H9 (cell line): Measurements from ENCODE around the gene MAP2K2. TPM values are rescaled to one million over a fixed set of nuclear protein-coding genes. Genes with fewer than 3 reads are reported as not detected.

Experiments used
- DNase-seq: peaks from one replicate; pipeline ENCODE4 v3.0.0-alpha.2; 2017
- H2AFZ ChIP-seq: one replicate; pipeline ENCODE4 v1.6.1; 2013; ENCODE audit warnings: mild to moderate bottlenecking, low read length, control low read depth, moderate library complexity
- H2AK5ac ChIP-seq: 2 replicates; pipeline ENCODE4 v1.6.1; 2013; ENCODE audit warnings: low read length, control low read depth, mixed read lengths; ENCODE audit not compliant: insufficient read length
- H2BK120ac ChIP-seq: one replicate; pipeline ENCODE4 v1.6.1; 2013; ENCODE audit warnings: low read depth, mild to moderate bottlenecking, low read length, control low read depth, inconsistent platforms; ENCODE audit not compliant: poor library complexity, severe bottlenecking
- H2BK12ac ChIP-seq: 2 replicates; pipeline ENCODE4 v1.6.1; 2013; ENCODE audit warnings: low read length, control low read depth, mixed read lengths, low read depth; ENCODE audit not compliant: insufficient read length
- H2BK15ac ChIP-seq: 2 replicates; pipeline ENCODE4 v1.6.1; 2013; ENCODE audit warnings: low read depth, low read length, control low read depth
- H2BK20ac ChIP-seq: one replicate; pipeline ENCODE4 v1.6.1; 2013; ENCODE audit warnings: low read depth, mild to moderate bottlenecking, low read length, control low read depth, inconsistent platforms; ENCODE audit not compliant: poor library complexity, severe bottlenecking
- H2BK5ac ChIP-seq: 2 replicates; pipeline ENCODE4 v1.6.1; 2013; ENCODE audit warnings: low read length, control low read depth, mixed read lengths; ENCODE audit not compliant: insufficient read length
- H3K14ac ChIP-seq: 2 replicates; pipeline ENCODE4 v1.6.1; 2013; ENCODE audit warnings: low read length, control low read depth; ENCODE audit not compliant: insufficient read depth
- H3K18ac ChIP-seq: 2 replicates; pipeline ENCODE4 v1.6.1; 2013; ENCODE audit warnings: low read depth, mild to moderate bottlenecking, mixed read lengths, low read length, control low read depth; ENCODE audit not compliant: insufficient read length
- H3K23ac ChIP-seq: 2 replicates; pipeline ENCODE4 v1.6.1; 2013; ENCODE audit warnings: low read length, control low read depth, mixed read lengths, low read depth; ENCODE audit not compliant: insufficient read length
- H3K23me2 ChIP-seq: 2 replicates; pipeline ENCODE4 v1.6.1; 2013; ENCODE audit warnings: low read depth, mild to moderate bottlenecking, mixed read lengths, low read length, control low read depth; ENCODE audit not compliant: insufficient read length, poor library complexity, severe bottlenecking
- H3K27ac ChIP-seq: 2 replicates; pipeline ENCODE4 v1.5.1; 2013; ENCODE audit warnings: low read length, control low read depth, mixed read lengths, low read depth; ENCODE audit not compliant: insufficient read length
- H3K27me3 ChIP-seq: 2 replicates; pipeline ENCODE4 v1.6.1; 2013; ENCODE audit warnings: low read length, control low read depth, inconsistent platforms; ENCODE audit not compliant: insufficient read depth
- H3K4ac ChIP-seq: 2 replicates; pipeline ENCODE4 v1.6.1; 2013; ENCODE audit warnings: low read depth, mild to moderate bottlenecking, control low read depth, inconsistent platforms, low read length, moderate library complexity
- H3K4me1 ChIP-seq: 2 replicates; pipeline ENCODE4 v1.6.1; 2013; ENCODE audit warnings: low read length, control low read depth, inconsistent platforms; ENCODE audit not compliant: insufficient read depth
- H3K4me2 ChIP-seq: 2 replicates; pipeline ENCODE4 v1.6.1; 2013; ENCODE audit warnings: low read length, control low read depth, mixed read lengths; ENCODE audit not compliant: insufficient read length, insufficient read depth
- H3K56ac ChIP-seq: 2 replicates; pipeline ENCODE4 v1.6.1; 2013; ENCODE audit warnings: low read depth, mild to moderate bottlenecking, mixed read lengths, low read length, control low read depth; ENCODE audit not compliant: insufficient read length
- H3K79me1 ChIP-seq: 2 replicates; pipeline ENCODE4 v1.6.1; 2013; ENCODE audit warnings: low read depth, mild to moderate bottlenecking, moderate library complexity, low read length, control low read depth, inconsistent platforms; ENCODE audit not compliant: insufficient read depth, poor library complexity, severe bottlenecking
- H3K79me2 ChIP-seq: 2 replicates; pipeline ENCODE4 v1.6.1; 2013; ENCODE audit warnings: low read length, control low read depth, inconsistent platforms; ENCODE audit not compliant: insufficient read depth
- H3K9ac ChIP-seq: 2 replicates; pipeline ENCODE4 v1.6.1; 2013; ENCODE audit warnings: low read length, control low read depth, mixed read lengths; ENCODE audit not compliant: insufficient read length; ENCODE audit errors: extremely low read depth
- H3K9me3 ChIP-seq: one replicate; pipeline ENCODE4 v1.6.1; 2013; ENCODE audit warnings: low read depth, low read length, inconsistent platforms; ENCODE audit not compliant: control insufficient read depth
- H3T11ph ChIP-seq: one replicate; pipeline ENCODE4 v1.6.1; 2013; ENCODE audit warnings: mild to moderate bottlenecking, low read length, control low read depth, inconsistent platforms
- H4K20me1 ChIP-seq: one replicate; pipeline ENCODE4 v1.6.1; 2013; ENCODE audit not compliant: control insufficient read depth, insufficient read length, insufficient read depth
- H4K5ac ChIP-seq: 2 replicates; pipeline ENCODE4 v1.6.1; 2013; ENCODE audit warnings: low read depth, mild to moderate bottlenecking, mixed read lengths, low read length, control low read depth; ENCODE audit not compliant: insufficient read length
- H4K8ac ChIP-seq: replicated peaks from 2 replicates; pipeline ENCODE4 v1.6.1; 2013; ENCODE audit warnings: low read length, control low read depth, mixed read lengths, low read depth; ENCODE audit not compliant: insufficient read length
- H4K91ac ChIP-seq: 2 replicates; pipeline ENCODE4 v1.6.1; 2013; ENCODE audit warnings: low read depth, mild to moderate bottlenecking, moderate library complexity, mixed read lengths, low read length, control low read depth; ENCODE audit not compliant: insufficient read length
- H3K27ac Mint-ChIP-seq, 3 experiments: 2 replicates in 2 of 3; 3 replicates in 1 of 3; pipeline ENCODE4 v1.8.0; 2020 to 2021; ENCODE audit warnings: mixed read lengths in 3 of 3, mild to moderate bottlenecking in 1 of 3, moderate library complexity in 1 of 3
- H3K27me3 Mint-ChIP-seq: 2 replicates; pipeline ENCODE4 v1.8.0; 2021; ENCODE audit warnings: low read depth, mild to moderate bottlenecking, moderate library complexity, mixed read lengths
- H3K36me3 Mint-ChIP-seq, 3 experiments: 2 replicates in 2 of 3; 3 replicates in 1 of 3; pipeline ENCODE4 v1.8.0; 2020 to 2021; ENCODE audit warnings: low read depth in 3 of 3, mixed read lengths in 3 of 3; ENCODE audit not compliant: insufficient read depth in 1 of 3
- H3K4me1 Mint-ChIP-seq, 2 experiments: 2 replicates each; pipeline ENCODE4 v1.8.0; 2020; ENCODE audit warnings: mixed read lengths in 2 of 2
- H3K4me3 Mint-ChIP-seq, 2 experiments: 2 replicates in 1 of 2; 3 replicates in 1 of 2; pipeline ENCODE4 v1.8.0; 2020 to 2021; ENCODE audit warnings: mild to moderate bottlenecking in 2 of 2, mixed read lengths in 2 of 2, moderate library complexity in 1 of 2
- H3K9me3 Mint-ChIP-seq, 2 experiments: 2 replicates in 1 of 2; 3 replicates in 1 of 2; pipeline ENCODE4 v1.8.0; 2020; ENCODE audit warnings: mild to moderate bottlenecking in 2 of 2, mixed read lengths in 2 of 2, moderate library complexity in 1 of 2
- CTCF ChIP-seq: fragments of 200-600 bp; sonication (generic); conservative IDR thresholded peaks from 3 replicates; pipeline ENCODE4 v1.8.0; 2021; ENCODE audit warnings: antibody characterized with exemption, mild to moderate bottlenecking
- WGBS: extraction: QIAGEN DNeasy Blood & Tissue Kit; methylation state at CpG from one replicate; pipeline ENCODE4 v1.1.7; 2013; ENCODE audit warnings: missing lambda C conversion rate, low lambda C conversion rate, mixed read lengths; ENCODE audit not compliant: insufficient read length; ENCODE audit errors: extremely low coverage; 5-methylcytosine and 5-hydroxymethylcytosine counted together
- total RNA-seq: library from RNA; stranded (reverse); gene quantifications from 2 replicates; pipeline ENCODE4 v1.2.1, GENCODE V29; 2021

Gene MAP2K2
- total RNA-seq, 1 experiment from 2014 or later = 167 TPM

- no CpG with 5 or more reads among the region's 11 CpGs for WGBS
- Histone ChIP-seq H4K5ac (no peak overlapping the region), H3K18ac (no peak overlapping the region), H3K14ac (no peak overlapping the region), H3K4me1 (no peaks in the 10 kb centered on the region), H2AFZ (no peak overlapping the region), H3K9ac (no peak overlapping the region), H3K79me2 (no peaks in the 10 kb centered on the region), H3T11ph (no peak overlapping the region), H2BK12ac (no peak overlapping the region), H3K23me2 (no peaks in the 10 kb centered on the region), H3K56ac (no peak overlapping the region), H4K8ac (no peak overlapping the region), H2BK15ac (no peak overlapping the region), H3K27ac (no peak overlapping the region), H3K4me2 (no peak overlapping the region), H2AK5ac (no peak overlapping the region), H3K79me1 (no peaks in the 10 kb centered on the region), H3K23ac (no peak overlapping the region), H4K20me1 (no peaks in the 10 kb centered on the region), H2BK20ac (no peak overlapping the region), H4K91ac (no peak overlapping the region), H3K9me3 (no peaks in the 10 kb centered on the region), H3K27me3 (no peaks in the 10 kb centered on the region), H2BK120ac (no peak overlapping the region), H2BK5ac (no peak overlapping the region), H3K4ac (no peak overlapping the region)
- H3K36me3 Mint-ChIP-seq = no peaks in the 10 kb centered on the region
- H3K27ac Mint-ChIP-seq = no peak overlapping the region; a peak in 1 of 7 replicates
- H3K4me3 Mint-ChIP-seq = no peak overlapping the region
- DNase-seq = no peak
- no peaks in the 10 kb centered on the region for H3K9me3 Mint-ChIP-seq
- peaks cover 63% of the 10 kb centered on the region for H3K27me3 Mint-ChIP-seq
- peaks cover 0 to 4% of the 10 kb centered on the region in 2 experiments; a peak in 1 of 4 replicates for H3K4me1 Mint-ChIP-seq
- TF ChIP-seq CTCF = no peak
Observed at GRCh38 chr19:4164262-4164661, 40.3 kb upstream of the MAP2K2 start.
